HepG2 (cell line): ENCODE data around the gene USB1. TPM values are rescaled to one million over a fixed set of nuclear protein-coding genes. Genes with fewer than 3 reads are reported as not detected.

ENCODE experiments used
- ARHGAP35 ChIP-seq: sonication (generic); formaldehyde crosslinking; IDR thresholded peaks from 2 replicates; pipeline ENCODE4 v1.9.0; 2022; ENCODE audit warnings: mild to moderate bottlenecking, inconsistent platforms, moderate library complexity, missing genetic modification reagents, borderline replicate concordance
- ATF2 ChIP-seq: sonication (generic); formaldehyde crosslinking; IDR thresholded peaks from 2 replicates; pipeline ENCODE4 v1.4.0; 2020; ENCODE audit warnings: missing genetic modification reagents
- EP300 ChIP-seq, 3 experiments: sonication (generic) in 1 of 3; formaldehyde crosslinking in 1 of 3; IDR thresholded peaks; 2 replicates each; pipeline versions ENCODE4 v1.5.1 to v1.6.1; 2011 to 2020; ENCODE audit warnings: low read depth in 2 of 3, low read length in 2 of 3, borderline replicate concordance in 1 of 3, improper control_type of control experiment in 1 of 3, mild to moderate bottlenecking in 1 of 3, missing genetic modification reagents in 1 of 3, moderate library complexity in 1 of 3
- FOSL2 ChIP-seq: sonication (generic); formaldehyde crosslinking; IDR thresholded peaks from 2 replicates; pipeline ENCODE4 v1.4.0; 2020; ENCODE audit warnings: missing genetic modification reagents
- GATA4 ChIP-seq: sonication (generic); IDR thresholded peaks from 2 replicates; pipeline ENCODE4 v1.6.1; 2016; ENCODE audit warnings: antibody characterized with exemption, low read depth, borderline replicate concordance
- HMG20A ChIP-seq: IDR thresholded peaks from 2 replicates; pipeline ENCODE4 v1.6.1; 2016; ENCODE audit warnings: borderline replicate concordance
- KDM5A ChIP-seq: fragments of 200-600 bp; sonication (generic); IDR thresholded peaks from 2 replicates; pipeline ENCODE4 v1.7.0; 2018; ENCODE audit warnings: antibody characterized with exemption, mild to moderate bottlenecking, low read length, borderline replicate concordance
- NR3C1 ChIP-seq: sonication (generic); formaldehyde crosslinking; IDR thresholded peaks from 2 replicates; pipeline ENCODE4 v1.4.0; 2020; ENCODE audit warnings: missing genetic modification reagents
- SOX6 ChIP-seq, 2 experiments: fragments of 450-650 bp in 1 of 2; sonication (generic) in 1 of 2; formaldehyde crosslinking in 1 of 2; IDR thresholded peaks; 2 replicates each; pipeline versions ENCODE4 v1.4.0 to v1.6.1; 2017 to 2020; ENCODE audit warnings: antibody characterized with exemption in 1 of 2, mild to moderate bottlenecking in 1 of 2, missing genetic modification reagents in 1 of 2
- SP1 ChIP-seq, 2 experiments: fragments of 450-650 bp in 1 of 2; sonication (generic) in 1 of 2; formaldehyde crosslinking in 1 of 2; IDR thresholded peaks; 2 replicates each; pipeline versions ENCODE4 v1.4.0 to v1.6.1; 2016 to 2020; ENCODE audit warnings: missing genetic modification reagents in 1 of 2
- ZNF605 ChIP-seq: sonication (generic); formaldehyde crosslinking; IDR thresholded peaks from 2 replicates; pipeline ENCODE4 v1.8.0; 2022; ENCODE audit warnings: mild to moderate bottlenecking, missing genetic modification reagents
- ZNF660 ChIP-seq: sonication (generic); formaldehyde crosslinking; IDR thresholded peaks from 2 replicates; pipeline ENCODE4 v1.5.1; 2020; ENCODE audit warnings: mild to moderate bottlenecking, low read depth, missing genetic modification reagents, borderline replicate concordance
- ZNF691 ChIP-seq: sonication (generic); formaldehyde crosslinking; IDR thresholded peaks from 2 replicates; pipeline ENCODE4 v1.4.0; 2020; ENCODE audit warnings: missing genetic modification reagents, low read depth, mild to moderate bottlenecking, borderline replicate concordance
- polyA plus RNA-seq, 8 experiments: library from polyadenylated mRNA; depleted of rRNA in 3 of 8; stranded (reverse) in 7 of 8; unstranded in 1 of 8; fragments of >200 nt; fragmentation: Illumina TruSeq in 4 of 8; extraction: Trizol in 4 of 8; gene quantifications; 2 replicates each; pipeline versions ENCODE4 v1.2.1 to v1.2.3, GENCODE V29; 2011 to 2016; ENCODE audit warnings: low read depth in 4 of 8, missing spikeins in 1 of 8, mixed read lengths in 1 of 8; ENCODE audit not compliant: insufficient read depth in 1 of 8
- total RNA-seq, 5 experiments: library from RNA; depleted of rRNA; stranded (reverse); fragments of >200 nt; fragmentation: Illumina TruSeq; extraction: Trizol; gene quantifications; 2 replicates each; pipeline ENCODE4 v1.2.3, GENCODE V29; 2016; ENCODE audit warnings: low read depth in 1 of 5
- TF ChIP-seq, protein P1 (sequence below): sonication (generic); formaldehyde crosslinking; IDR thresholded peaks from 2 replicates; pipeline ENCODE4 v1.5.1; 2020; ENCODE audit warnings: mild to moderate bottlenecking, missing genetic modification reagents, borderline replicate concordance
- TF ChIP-seq, protein P2 (sequence below): sonication (generic); formaldehyde crosslinking; IDR thresholded peaks from 2 replicates; pipeline ENCODE4 v1.8.0; 2022; ENCODE audit warnings: mild to moderate bottlenecking, missing genetic modification reagents, borderline replicate concordance
- TF ChIP-seq, protein P3 (sequence below): IDR thresholded peaks from 2 replicates; pipeline ENCODE4 v1.6.1; 2016; ENCODE audit warnings: missing genetic modification reagents, missing compliant biosample characterization

USB1 gene
- total and polyA plus RNA-seq, 2 of the 13 experiments (the other 11 are each of a cell fraction or from before 2014, with no cell fraction given): 16.7 to 65.4 TPM

DNA sequence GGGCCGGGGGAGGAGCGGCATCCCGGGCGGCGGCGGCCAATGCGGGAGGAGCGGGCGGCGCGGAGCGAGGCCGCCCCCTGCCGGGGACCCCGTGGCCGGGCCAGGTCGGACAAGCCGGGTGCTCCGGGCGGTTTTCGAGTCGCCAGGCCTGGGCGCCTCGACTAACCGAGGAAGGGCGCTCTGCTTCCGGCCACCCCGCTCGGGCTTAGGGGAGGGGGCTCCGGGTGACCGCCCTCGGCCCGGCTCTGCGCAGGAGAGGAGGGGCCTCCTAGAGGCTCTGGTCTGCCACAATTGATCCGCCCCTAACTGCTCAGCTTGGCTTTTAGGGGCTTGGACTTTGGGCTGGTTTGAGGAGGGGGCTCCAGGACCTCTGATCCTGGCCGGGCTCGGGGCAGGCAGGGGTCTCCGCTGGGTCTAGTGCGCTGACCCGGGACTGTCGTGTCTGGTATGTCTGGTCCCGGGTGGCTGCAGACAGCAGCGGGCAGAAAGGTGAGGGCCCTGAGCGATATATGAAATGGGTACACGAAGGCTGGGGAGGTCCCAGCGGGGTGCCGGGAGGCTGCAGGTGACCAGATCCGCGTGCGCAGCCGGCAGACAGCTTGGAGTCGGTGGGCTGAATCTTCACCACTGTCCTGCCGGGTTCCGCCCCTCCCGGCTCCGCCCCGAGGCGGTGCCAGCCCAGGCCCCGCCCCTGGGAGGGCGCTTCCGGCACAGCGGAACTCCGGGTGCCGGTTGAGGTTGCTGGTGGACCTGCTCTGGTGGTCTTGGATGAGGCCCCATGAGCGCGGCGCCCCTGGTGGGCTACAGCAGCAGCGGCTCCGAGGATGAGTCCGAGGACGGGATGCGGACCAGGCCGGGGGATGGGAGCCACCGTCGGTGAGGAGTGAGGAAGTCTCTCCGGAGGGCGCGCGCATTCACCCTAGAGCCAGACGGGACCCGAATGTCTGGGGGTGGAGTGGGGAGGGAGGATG is at the start of gene USB1 (continued):
- peak; percentile 48; the same call in 1 of the 2 replicates for TF ChIP-seq ZNF691
- TF ChIP-seq, protein P1, sequence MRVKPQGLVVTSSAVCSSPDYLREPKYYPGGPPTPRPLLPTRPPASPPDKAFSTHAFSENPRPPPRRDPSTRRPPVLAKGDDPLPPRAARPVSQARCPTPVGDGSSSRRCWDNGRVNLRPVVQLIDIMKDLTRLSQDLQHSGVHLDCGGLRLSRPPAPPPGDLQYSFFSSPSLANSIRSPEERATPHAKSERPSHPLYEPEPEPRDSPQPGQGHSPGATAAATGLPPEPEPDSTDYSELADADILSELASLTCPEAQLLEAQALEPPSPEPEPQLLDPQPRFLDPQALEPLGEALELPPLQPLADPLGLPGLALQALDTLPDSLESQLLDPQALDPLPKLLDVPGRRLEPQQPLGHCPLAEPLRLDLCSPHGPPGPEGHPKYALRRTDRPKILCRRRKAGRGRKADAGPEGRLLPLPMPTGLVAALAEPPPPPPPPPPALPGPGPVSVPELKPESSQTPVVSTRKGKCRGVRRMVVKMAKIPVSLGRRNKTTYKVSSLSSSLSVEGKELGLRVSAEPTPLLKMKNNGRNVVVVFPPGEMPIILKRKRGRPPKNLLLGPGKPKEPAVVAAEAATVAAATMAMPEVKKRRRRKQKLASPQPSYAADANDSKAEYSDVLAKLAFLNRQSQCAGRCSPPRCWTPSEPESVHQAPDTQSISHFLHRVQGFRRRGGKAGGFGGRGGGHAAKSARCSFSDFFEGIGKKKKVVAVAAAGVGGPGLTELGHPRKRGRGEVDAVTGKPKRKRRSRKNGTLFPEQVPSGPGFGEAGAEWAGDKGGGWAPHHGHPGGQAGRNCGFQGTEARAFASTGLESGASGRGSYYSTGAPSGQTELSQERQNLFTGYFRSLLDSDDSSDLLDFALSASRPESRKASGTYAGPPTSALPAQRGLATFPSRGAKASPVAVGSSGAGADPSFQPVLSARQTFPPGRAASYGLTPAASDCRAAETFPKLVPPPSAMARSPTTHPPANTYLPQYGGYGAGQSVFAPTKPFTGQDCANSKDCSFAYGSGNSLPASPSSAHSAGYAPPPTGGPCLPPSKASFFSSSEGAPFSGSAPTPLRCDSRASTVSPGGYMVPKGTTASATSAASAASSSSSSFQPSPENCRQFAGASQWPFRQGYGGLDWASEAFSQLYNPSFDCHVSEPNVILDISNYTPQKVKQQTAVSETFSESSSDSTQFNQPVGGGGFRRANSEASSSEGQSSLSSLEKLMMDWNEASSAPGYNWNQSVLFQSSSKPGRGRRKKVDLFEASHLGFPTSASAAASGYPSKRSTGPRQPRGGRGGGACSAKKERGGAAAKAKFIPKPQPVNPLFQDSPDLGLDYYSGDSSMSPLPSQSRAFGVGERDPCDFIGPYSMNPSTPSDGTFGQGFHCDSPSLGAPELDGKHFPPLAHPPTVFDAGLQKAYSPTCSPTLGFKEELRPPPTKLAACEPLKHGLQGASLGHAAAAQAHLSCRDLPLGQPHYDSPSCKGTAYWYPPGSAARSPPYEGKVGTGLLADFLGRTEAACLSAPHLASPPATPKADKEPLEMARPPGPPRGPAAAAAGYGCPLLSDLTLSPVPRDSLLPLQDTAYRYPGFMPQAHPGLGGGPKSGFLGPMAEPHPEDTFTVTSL: peak; percentile 6; the same call in 1 of the 2 replicates
- TF ChIP-seq EP300 (IDR thresholded peaks at IDR 0.05; ENCODE audit: low read depth in 2 of 2, low read length in 2 of 2): 0 out of 4 replicates have a peak, but pooled peaks of 1 of the 2 experiments have one; percentile 9
- no peak for TF ChIP-seq EP300 (CRISPR knock-in tag; IDR thresholded peaks at IDR 0.05; ENCODE audit: borderline replicate concordance)
- TF ChIP-seq ZNF605: peak; percentile 88
- no peak; the same call in 1 of the 2 replicates for TF ChIP-seq ZNF660
- peak; percentile 60; the same call in 1 of the 2 replicates for TF ChIP-seq GATA4
- no peak for TF ChIP-seq SOX6 (IDR thresholded peaks at IDR 0.05)
- TF ChIP-seq SOX6 (CRISPR knock-in tag; IDR thresholded peaks at IDR 0.05): peak; percentile 61
- peak; percentile 79 for TF ChIP-seq KDM5A
- TF ChIP-seq, protein P2, sequence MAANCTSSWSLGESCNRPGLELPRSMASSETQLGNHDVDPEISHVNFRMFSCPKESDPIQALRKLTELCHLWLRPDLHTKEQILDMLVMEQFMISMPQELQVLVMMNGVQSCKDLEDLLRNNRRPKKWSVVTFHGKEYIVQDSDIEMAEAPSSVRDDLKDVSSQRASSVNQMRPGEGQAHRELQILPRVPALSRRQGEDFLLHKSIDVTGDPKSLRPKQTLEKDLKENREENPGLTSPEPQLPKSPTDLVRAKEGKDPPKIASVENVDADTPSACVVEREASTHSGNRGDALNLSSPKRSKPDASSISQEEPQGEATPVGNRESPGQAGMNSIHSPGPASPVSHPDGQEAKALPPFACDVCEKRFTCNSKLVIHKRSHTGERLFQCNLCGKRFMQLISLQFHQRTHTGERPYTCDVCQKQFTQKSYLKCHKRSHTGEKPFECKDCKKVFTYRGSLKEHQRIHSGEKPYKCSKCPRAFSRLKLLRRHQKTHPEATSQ: peak; percentile 41; the same call in 1 of the 2 replicates
- TF ChIP-seq SP1 (IDR thresholded peaks at IDR 0.05): no peak
- TF ChIP-seq SP1 (CRISPR knock-in tag; IDR thresholded peaks at IDR 0.05): peak; percentile 95
- TF ChIP-seq FOSL2 (CRISPR knock-in tag): peak; percentile 29
- TF ChIP-seq, protein P3, sequence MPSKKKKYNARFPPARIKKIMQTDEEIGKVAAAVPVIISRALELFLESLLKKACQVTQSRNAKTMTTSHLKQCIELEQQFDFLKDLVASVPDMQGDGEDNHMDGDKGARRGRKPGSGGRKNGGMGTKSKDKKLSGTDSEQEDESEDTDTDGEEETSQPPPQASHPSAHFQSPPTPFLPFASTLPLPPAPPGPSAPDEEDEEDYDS: peak; percentile 71
- TF ChIP-seq ARHGAP35 (CRISPR knock-in tag): peak; percentile 13; the same call in 1 of the 2 replicates
- no peak for TF ChIP-seq HMG20A (CRISPR knock-in tag)
- peak; percentile 13; the same call in 1 of the 2 replicates for TF ChIP-seq ATF2 (CRISPR knock-in tag)
- TF ChIP-seq NR3C1 (CRISPR knock-in tag): no peak
